ENCODE measurements around the gene SPEG.

SPEG gene

DNA sequence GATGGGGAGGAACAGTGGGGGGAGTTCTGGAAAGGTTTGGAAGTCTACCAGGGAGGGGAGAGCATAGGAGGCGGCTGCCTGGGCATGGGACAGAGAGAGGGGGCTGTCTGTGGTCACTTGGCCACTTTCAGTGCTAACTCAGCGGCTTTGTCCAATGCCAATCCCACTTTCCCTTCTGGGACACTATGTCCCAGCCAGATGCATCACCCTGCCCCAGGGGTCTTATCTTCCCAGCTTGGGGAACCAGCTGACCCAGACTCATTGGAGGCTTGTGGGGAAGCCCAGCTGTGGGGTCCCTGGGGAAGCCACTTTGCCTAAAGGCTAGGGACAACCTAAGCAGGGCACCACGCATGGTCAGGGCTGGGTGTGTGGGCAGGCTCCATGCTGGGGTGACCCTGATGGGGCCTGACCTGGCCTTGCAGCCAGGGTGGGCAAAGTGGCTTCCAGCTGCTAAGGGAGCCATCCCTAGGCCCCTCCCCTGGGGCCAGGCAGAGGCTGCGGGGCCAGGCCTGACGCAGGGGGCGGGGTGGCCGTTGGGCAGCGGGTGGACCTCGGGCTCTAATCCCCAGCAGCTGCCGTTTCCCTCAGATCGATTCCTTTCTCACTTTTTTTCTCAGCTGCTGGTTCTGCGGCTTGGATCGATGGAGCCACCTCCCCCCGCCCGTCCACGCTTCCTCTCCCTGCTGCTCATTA, 78.0 kb downstream of the SPEG start:
- no peak for DNase-seq (ENCODE audit: low read depth in 2 of 2)

- no peak for DNase-seq (ENCODE audit: low read depth in 2 of 2)
Observed at GRCh38 chr2:219513787-219514186, 79.1 kb downstream of the SPEG start.

- no peak for DNase-seq (ENCODE audit: low read depth in 2 of 2)
Observed at GRCh38 chr2:219514196-219514761, 79.6 kb downstream of the SPEG start, which contains the start of gene ASIC4. ASIC4 (plus strand) TSS chr2:219514482; CDS start chr2:219514725, 243 bp downstream.

- no peak for DNase-seq (ENCODE audit: low read depth in 2 of 2)
Observed at GRCh38 chr2:219514836-219515235, 80.2 kb downstream of the SPEG start.

DNA sequence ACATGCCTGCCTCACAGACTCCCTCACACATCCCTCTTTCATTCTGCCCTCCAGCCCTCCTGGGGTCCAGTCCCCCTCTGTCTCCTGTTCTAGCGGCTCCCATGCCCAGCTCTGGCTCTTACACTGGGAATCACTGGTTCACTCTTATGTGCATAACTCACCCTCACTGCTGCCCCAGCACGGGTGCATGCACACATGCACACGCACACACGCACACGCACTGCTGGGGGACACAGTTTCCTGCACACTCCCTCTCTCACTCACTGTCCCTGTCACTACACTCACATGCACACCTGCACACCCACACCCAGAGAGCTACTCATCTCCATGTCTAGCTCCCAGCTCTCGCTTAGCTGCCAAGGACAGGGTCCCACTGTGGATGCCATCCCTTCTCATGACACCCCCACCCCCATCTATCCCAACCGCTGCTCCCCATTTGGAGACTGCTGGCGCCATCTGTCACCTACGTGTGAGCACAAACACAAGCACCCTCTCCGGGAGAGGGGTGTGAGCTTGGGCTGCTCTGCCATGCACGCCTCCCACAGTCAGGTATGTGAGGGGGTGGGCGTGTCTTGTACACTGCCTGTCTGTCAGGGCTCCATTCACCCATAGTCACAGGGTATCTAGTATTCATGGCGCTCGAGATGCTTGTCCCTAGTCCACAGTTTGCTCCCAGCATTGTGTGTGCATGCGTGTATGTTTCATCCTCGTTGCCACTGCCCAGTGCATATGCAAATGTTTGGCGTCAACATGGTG, 81.4 kb downstream of the SPEG start:
- no peak for DNase-seq (ENCODE audit: low read depth in 2 of 2)

DNA sequence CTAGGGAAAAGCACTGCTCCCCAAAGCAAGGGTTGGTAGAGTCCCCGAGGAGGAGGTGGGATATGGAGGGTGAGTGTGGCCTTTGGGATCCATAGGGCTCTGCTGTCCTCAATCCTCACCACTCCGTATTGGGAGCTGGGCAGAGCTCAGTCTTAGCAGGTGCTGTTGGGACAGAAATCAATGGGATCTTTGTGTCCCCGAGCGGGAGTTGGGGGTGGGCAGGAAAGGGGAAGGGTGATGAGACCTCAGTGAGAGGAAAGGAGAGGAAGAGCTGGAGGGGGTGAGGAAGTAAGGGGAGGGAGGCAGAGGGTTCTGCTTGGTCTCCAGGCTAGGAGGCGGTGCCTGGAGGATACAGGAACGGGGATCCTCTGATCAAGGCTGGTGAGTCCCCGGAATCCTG, 82.2 kb downstream of the SPEG start:
- DNase-seq (ENCODE audit: low read depth in 2 of 2): no peak

GRCh38 chr2:219517954-219518778, 83.5 kb downstream of the SPEG start:
- no peak for DNase-seq (ENCODE audit: low read depth in 2 of 2)

DNA sequence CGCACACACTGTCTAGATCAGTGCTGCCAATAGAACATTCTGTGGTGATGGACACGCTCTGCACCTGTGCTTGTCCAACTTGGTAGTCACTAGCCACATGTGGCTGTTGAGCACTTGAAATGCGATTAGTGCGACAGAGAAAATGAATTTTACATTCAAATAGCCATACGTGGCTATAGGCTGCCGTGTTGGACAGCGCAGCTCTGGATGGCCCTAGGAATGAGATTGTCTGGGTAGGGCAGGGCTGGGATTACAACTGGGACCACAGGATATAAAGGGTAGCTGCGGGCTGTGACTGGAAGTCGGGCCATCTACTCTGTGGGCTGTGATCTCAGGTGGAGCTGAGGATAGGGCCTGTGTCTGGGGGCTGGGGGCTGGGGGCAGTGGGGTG, 84.9 kb downstream of the SPEG start:
- DNase-seq (ENCODE audit: low read depth in 2 of 2): no peak

DNA sequence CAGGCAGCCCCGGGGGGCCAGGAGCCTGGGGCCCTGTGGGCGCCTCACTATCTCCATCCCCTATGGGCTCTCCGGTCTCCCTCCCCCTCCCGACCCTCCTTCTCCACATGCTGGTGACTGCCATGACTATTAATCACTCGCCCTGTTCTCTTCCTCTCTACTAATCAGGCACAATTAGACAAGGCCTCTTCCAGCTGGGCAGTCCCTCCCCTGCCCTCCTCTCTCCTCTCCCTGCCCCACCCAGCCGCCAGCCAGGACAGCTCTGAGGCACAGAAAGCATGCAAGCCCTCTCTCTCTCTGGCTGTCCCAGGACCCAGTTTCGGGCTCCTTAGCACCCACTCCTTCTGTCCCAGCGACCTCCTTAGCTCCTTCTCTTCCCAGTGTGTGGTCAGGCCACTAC, 85.4 kb downstream of the SPEG start:
- no peak for DNase-seq (ENCODE audit: low read depth in 2 of 2)

GRCh38 chr2:219521066-219521880, 86.6 kb downstream of the SPEG start:
- no peak for DNase-seq (ENCODE audit: low read depth in 2 of 2)

DNA sequence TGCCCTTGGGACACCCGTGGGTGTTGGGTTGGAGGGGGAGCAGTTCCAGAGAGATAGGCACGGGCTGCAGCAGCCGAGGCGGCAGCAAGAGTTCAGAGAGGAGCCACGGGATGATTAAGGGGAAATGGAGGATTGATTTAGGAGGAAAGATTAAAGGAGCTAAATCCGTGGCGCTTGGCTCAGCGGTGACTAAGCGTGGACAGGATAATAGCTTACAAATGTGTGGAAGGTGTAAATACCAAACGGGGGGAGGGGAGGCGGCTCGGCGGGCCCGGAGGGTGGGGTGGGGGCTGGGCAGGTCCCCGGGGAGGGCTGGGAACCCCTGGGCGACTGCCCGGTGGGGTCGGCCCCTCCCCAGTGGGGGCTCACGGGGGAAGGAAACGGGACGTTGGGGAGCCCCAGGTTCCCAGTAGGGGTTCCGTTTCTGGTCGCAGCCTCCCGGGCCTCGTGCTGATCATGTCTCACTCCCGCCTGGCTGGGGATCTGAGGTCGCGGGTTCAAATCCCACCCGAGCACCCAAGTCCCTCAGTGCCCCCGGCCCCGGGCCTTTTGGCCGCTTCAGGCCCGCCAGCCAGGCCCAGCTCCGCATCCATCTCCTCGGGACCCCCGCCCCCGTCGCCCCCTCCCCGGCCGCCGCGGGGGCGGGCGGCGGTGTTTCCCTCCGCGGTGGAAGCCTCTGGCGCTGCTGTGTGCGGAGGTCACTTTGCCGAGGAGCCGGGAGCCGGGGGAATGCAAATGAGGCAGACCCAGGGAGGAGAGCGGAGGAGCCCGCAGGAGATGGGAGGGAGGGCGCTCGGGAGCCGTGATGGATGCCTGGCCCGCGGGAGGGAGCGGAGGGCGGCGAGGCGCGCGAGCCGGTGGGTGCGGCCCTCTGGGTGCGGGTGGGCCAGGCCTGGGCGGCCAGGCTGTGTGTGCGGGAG, 87.7 kb downstream of the SPEG start:
- no peak for DNase-seq (ENCODE audit: low read depth in 2 of 2)

- no peak for DNase-seq (ENCODE audit: low read depth in 2 of 2)
Observed at GRCh38 chr2:219523031-219523671, 88.5 kb downstream of the SPEG start.

DNA sequence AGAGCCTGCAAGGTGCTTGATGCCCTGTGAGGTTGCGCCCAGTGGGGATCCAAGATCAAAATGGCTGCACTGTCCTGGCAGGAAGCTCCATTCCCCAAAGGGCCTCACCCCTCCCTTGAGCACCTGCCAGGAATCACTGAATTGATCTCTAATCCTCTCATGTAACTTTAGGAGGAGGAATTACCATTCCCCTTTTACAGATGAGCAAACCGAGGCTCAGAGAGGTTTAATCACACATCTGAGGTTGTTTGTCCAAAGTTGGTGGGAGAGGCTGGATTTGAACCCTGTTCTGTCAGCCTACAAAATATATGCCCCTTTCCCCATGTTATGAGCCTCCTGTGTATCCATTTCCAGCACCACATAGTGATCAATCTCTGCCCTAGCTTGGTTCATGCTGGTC, 90.2 kb downstream of the SPEG start:
- no peak for DNase-seq (ENCODE audit: low read depth in 2 of 2)

- no peak for DNase-seq (ENCODE audit: low read depth in 2 of 2)
Observed at GRCh38 chr2:219525533-219526232, 91.0 kb downstream of the SPEG start.

- DNase-seq (ENCODE audit: low read depth in 2 of 2): no peak
Observed at GRCh38 chr2:219526320-219527075, 91.9 kb downstream of the SPEG start.

- no peak for DNase-seq (ENCODE audit: low read depth in 2 of 2)
Observed at GRCh38 chr2:219527076-219527394, 92.4 kb downstream of the SPEG start.

DNA sequence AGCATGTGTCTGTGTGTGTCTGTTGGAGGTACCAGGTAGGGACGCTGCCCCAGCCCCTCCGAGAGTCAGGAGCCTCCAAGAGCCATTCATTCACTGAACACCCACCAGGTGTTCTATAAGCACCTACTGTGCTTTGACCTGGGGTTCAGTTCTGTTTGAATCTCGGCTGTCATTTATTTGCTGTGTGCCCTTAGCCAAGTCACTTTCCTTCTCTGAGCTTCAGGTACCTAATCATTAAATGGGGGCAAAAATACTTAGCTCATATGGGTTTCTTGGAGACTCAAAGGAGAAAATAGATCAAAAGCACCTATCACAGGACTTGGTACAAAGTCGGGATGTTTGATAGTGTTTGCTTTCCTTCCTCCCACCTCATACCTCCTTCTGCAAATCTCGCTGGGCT, 92.8 kb downstream of the SPEG start:
- DNase-seq (ENCODE audit: low read depth in 2 of 2): no peak
